ENCODE results near the gene PRTG.
"Not testable (repeated sequence)": the region's sequence is repeated elsewhere in the genome, so short reads cannot be mapped to it uniquely, and the experiment has no call there.

Gene PRTG

DNA sequence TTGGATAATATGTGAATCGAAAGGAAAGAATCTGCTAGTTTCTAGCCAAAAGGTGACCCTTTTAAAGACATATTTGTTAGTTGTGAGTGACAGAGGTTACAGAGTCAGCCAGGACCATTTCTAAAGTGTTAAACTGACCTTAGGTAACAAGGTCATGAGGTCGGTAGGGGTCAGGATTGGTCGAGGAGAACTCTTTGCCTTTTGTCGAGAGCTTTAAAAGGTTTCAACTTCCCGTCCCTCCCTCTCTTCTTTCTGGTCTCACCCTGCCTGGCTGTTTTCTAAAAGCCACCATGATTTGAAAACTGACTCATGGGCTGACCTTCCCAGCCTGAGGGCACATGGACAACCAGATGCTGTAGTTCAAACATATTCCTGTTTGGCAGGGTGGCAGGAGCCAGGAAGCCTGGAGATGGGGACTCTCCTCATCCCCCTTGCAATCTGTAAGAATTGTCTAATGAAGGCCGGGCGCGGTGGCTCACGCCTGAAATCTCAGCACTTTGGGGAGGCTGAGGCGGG, 25.8 kb upstream of the PRTG start:
- in situ Hi-C loops (cut with MboI; ENCODE audit: low sequenced_read_pairs) = no loop called here
- no peak for DNase-seq (ENCODE audit: low spot score in 2 of 2)
- H3K36me3 ChIP-seq (replicated peaks) = no peaks in the 10 kb centered on the region

DNA sequence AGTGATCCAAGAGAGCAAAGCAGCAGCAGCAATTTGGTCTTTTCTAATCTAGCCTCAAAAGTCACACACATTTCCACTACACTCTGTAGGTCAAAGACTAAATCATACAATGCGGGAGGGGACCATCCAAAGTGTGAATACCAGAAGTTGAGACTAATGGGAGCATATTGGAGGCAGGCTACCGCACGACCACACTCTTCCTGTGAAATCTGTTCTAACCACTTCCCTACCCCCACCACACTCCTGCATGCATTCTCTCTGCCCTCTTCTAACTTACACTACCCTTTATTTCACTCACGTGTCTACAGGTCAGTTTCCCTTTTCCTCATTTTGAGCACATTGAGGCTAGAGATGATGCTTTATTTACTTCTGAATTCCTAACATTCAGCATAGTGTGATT, 23.7 kb upstream of the PRTG start:
- no peak overlapping the region for H3K4me3 ChIP-seq
- DNase-seq (ENCODE audit: low spot score in 2 of 2) = no peak
- H3K9me3 ChIP-seq = no peaks in the 10 kb centered on the region
- peaks cover 7% of the 10 kb centered on the region for H3K4me1 ChIP-seq
- in situ Hi-C loops (cut with MboI; ENCODE audit: low sequenced_read_pairs) = no loop called here
- no peaks in the 10 kb centered on the region for H3K27me3 ChIP-seq (ENCODE audit: low read depth)
- no peaks in the 10 kb centered on the region for H3K36me3 ChIP-seq (replicated peaks)

More for the DNA sequence above, 25.8 kb upstream of the PRTG start:
- no peaks in the 10 kb centered on the region for H3K27me3 ChIP-seq (ENCODE audit: low read depth)
- no peak overlapping the region for H3K4me3 ChIP-seq
- H3K4me1 ChIP-seq = peaks cover 7% of the 10 kb centered on the region
- no peaks in the 10 kb centered on the region for H3K9me3 ChIP-seq

DNA sequence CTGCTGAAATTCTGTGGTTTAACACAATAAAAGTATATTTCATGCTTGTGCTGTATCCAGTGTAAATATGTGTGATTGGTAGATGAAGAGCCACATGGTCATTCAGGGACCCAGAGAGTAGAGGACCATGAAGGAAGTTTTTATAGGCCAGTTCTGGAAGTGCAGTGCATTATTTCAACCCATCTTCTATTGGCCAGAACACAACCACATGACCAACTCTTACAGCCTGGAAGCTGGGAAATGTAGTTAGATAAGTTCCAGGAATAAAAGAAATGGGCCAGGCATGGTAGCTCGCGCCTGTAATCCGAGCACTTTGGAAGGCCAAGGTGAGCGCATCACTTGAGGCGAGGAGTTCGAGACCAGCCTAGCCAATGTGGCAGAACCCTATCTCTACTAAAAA, 21.4 kb upstream of the PRTG start:
- Histone ChIP-seq H3K36me3 (replicated peaks) (no peaks in the 10 kb centered on the region), H3K27me3 (ENCODE audit: low read depth) (no peaks in the 10 kb centered on the region), H3K4me3 (no peak overlapping the region), H3K9me3 (no peaks in the 10 kb centered on the region), H3K4me1 (peaks cover 4% of the 10 kb centered on the region; the same call in 1 of the 2 replicates)
- in situ Hi-C loops (cut with MboI; ENCODE audit: low sequenced_read_pairs) = no loop called here
- no peak for DNase-seq (ENCODE audit: low spot score in 2 of 2)

GRCh38 chr15:55758580-55758986, 15.6 kb upstream of the PRTG start:
- no peak overlapping the region for H3K4me3 ChIP-seq
- H3K4me1 ChIP-seq = no peaks in the 10 kb centered on the region
- in situ Hi-C loops (cut with MboI; ENCODE audit: low sequenced_read_pairs) = no loop called here
- H3K9me3 ChIP-seq = no peaks in the 10 kb centered on the region
- no peaks in the 10 kb centered on the region for H3K36me3 ChIP-seq (replicated peaks)
- DNase-seq (ENCODE audit: low spot score in 2 of 2) = no peak
- 0 out of 2 replicates have a peak, but pooled peaks cover 2% of the 10 kb centered on the region for H3K27me3 ChIP-seq (ENCODE audit: low read depth)

DNA sequence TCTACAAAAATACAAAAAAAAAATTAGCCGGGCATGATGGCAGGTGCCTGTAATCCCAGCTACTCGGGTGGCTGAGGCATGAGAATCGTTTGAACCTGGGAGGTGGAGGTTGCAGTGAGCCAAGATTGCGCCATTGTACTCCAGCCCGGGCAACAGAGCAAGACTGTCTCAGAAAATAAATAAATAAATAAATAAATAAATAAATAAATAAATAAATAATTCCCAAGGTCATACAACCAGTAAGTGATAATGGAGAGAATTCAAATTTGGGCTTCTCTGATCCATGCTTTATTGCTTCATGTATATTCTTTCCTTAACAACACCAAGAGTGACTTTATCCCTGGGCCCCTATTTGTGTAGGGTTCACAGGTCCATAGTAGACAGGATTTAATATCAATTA, 10.5 kb upstream of the PRTG start:
- H3K27me3 ChIP-seq (ENCODE audit: low read depth); DNase-seq (ENCODE audit: low spot score in 2 of 2); H3K36me3 ChIP-seq (replicated peaks); H3K4me3 ChIP-seq; H3K9me3 ChIP-seq; in situ Hi-C loops (cut with MboI; ENCODE audit: low sequenced_read_pairs): not testable (repeated sequence)
- peaks cover 11% of the 10 kb centered on the region for H3K4me1 ChIP-seq

DNA sequence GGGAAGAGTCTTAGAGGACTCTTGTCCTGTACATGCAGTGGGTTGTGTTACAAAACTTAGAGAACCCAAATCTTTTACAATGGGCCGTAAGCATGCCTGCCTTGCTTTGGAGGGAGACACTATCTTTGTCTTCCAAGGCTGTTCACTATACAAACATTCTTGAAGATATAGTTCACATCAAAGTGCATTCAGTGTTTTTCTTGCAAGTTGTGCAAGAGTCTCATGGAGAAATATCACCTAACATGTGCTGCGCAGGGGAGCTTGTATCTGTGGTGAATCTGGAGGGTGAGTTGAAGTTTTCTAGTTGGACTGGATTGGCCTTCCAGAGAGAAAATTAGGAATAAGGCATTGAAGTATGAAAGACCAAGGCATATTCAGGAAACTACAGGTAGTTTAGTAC, 7.8 kb upstream of the PRTG start:
- Histone ChIP-seq H3K36me3 (replicated peaks) (no peaks in the 10 kb centered on the region), H3K27me3 (ENCODE audit: low read depth) (0 out of 2 replicates have a peak, but pooled peaks cover 2% of the 10 kb centered on the region), H3K4me1 (peaks cover 14% of the 10 kb centered on the region), H3K4me3 (no peak overlapping the region), H3K9me3 (no peaks in the 10 kb centered on the region)
- DNase-seq (ENCODE audit: low spot score in 2 of 2) = no peak
- in situ Hi-C loops (cut with MboI; ENCODE audit: low sequenced_read_pairs) = no loop called here

DNA sequence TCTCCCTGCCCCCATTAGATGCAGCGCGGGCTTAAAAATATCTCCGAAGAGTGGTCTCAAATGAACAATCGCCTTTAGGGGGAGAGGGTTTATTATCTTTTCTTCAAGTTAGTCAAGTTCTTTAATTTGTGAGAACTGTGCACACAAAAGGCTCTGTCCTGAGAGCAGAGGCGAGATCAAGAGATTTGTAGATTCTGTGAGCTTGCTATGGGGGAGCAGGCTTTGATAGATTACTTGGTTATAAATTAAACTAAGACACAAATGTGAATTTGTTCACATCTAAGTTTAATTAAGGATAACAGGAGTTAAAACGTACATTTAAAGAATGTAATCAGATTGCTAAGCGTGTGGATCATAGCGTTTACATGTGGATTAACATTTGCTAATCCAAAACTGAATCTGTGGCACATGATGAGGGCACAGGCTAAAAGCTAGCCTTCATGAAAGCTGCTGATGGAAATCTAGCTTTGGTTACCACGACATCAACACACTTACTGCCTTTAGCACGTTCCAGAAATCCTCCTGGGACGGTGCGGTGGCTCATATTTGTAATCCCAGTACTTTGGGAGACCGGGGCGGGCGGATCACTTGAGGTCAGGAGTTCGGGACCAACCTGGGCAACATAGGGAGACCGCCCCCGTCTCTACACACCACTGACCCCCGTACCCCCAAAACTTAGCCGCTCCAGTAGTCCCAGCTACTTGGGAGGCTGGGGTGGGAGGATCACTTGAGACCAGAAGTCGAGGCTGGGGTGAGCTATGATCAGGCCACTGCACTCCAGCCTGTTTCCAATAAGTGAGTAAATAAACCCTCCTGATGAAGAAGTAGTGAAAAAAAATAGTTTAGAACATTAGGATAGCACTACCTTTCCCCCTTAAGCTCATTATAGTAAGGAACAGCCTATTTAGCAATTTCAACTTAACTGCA, 1.0 kb upstream of the PRTG start:
- Histone ChIP-seq H3K4me3 (peak overlapping the region; percentile 53), H3K9me3 (no peaks in the 10 kb centered on the region), H3K4me1 (peaks cover 25% of the 10 kb centered on the region), H3K27me3 (ENCODE audit: low read depth) (peaks cover 11% of the 10 kb centered on the region; the same call in 1 of the 2 replicates), H3K36me3 (replicated peaks) (no peaks in the 10 kb centered on the region)
- no peak for DNase-seq (ENCODE audit: low spot score in 2 of 2)
- in situ Hi-C loops (cut with MboI; ENCODE audit: low sequenced_read_pairs) = no loop called here

DNA sequence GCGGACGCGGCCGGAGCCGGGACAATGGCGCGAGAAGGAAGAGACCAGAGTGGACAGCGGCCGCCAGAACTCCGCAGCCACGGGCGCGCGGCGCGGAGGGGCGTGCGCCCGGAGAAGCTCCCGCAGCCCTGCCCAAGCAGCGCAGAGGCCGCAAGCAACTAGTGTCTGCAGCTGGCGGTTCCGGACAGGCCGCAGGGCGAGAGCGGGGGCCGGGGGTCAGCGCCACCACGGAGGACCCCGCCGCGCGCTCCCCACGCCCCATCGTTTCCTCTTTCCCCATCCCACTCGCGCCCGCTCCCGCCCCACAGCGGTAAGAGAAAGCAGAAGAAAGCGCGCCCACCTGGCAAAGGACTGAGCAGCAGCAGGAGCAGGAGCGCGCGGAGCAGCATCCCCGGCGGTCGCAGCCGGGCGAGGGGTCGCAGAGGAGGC, 440 bp downstream of the PRTG start:
- peaks cover 11% of the 10 kb centered on the region; the same call in 1 of the 2 replicates for H3K27me3 ChIP-seq (ENCODE audit: low read depth)
- H3K36me3 ChIP-seq (replicated peaks) = no peaks in the 10 kb centered on the region
- peak overlapping the region; percentile 53 for H3K4me3 ChIP-seq
- H3K4me1 ChIP-seq = peaks cover 24% of the 10 kb centered on the region
- no peaks in the 10 kb centered on the region for H3K9me3 ChIP-seq
- DNase-seq (ENCODE audit: low spot score in 2 of 2) = peak in 1 of 2 experiments; percentile 12
- in situ Hi-C loops (cut with MboI; ENCODE audit: low sequenced_read_pairs) = no loop called here

DNA sequence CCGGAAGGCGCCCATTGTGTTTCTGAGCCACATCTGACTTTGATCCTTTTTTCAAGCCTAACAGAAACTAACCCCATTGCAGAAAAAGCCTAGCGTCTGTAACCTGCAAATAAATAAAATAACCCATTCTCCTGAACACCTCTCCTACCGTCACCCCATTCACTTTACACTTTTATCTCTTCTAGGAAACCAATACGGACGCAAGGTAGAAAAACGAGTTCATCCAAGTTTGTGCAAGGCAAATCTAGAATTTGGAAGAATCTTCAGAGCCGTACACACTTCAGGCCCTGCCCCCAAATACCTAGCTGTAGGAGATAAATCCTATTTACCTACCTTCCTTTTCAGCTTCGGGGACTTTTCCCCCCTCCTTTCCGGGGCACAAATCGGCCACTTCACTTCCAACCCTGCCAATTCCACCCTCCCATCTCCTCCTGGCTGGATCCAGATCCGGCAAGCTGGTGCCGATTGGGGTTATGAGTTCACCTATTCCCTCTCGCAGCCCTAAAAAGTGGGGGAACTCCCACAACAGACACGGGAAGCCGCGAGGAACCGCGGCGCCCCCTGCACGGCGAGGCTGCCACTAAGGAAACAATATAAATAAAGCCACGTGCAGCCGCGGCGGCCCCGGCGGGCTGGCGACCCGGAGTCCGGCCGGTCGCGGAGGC, 987 bp downstream of the PRTG start:
- Histone ChIP-seq H3K27me3 (ENCODE audit: low read depth) (peaks cover 11% of the 10 kb centered on the region; the same call in 1 of the 2 replicates), H3K9me3 (no peaks in the 10 kb centered on the region), H3K36me3 (replicated peaks) (no peaks in the 10 kb centered on the region), H3K4me3 (peak overlapping the region; percentile 53), H3K4me1 (peaks cover 28% of the 10 kb centered on the region)
- in situ Hi-C loops (cut with MboI; ENCODE audit: low sequenced_read_pairs) = no loop called here
- peak; percentile 26 to 32 for DNase-seq (ENCODE audit: low spot score in 2 of 2)

- H3K27me3 ChIP-seq (ENCODE audit: low read depth) = peaks cover 11% of the 10 kb centered on the region; the same call in 1 of the 2 replicates
Observed at GRCh38 chr15:55740981-55741832, 1.7 kb downstream of the PRTG start.

GRCh38 chr15:55740359-55740878, 2.5 kb downstream of the PRTG start:
- peaks cover 38% of the 10 kb centered on the region for H3K4me1 ChIP-seq
- peaks cover 11% of the 10 kb centered on the region; the same call in 1 of the 2 replicates for H3K27me3 ChIP-seq (ENCODE audit: low read depth)
- no peaks in the 10 kb centered on the region for H3K9me3 ChIP-seq
- H3K36me3 ChIP-seq (replicated peaks) = no peaks in the 10 kb centered on the region
- H3K4me3 ChIP-seq = no peak overlapping the region
- in situ Hi-C loops (cut with MboI; ENCODE audit: low sequenced_read_pairs) = no loop called here
- DNase-seq (ENCODE audit: low spot score in 2 of 2) = no peak

More at GRCh38 chr15:55740981-55741832, 1.7 kb downstream of the PRTG start:
- Histone ChIP-seq H3K36me3 (replicated peaks) (no peaks in the 10 kb centered on the region), H3K4me3 (peak overlapping the region; percentile 53), H3K9me3 (no peaks in the 10 kb centered on the region), H3K4me1 (peaks cover 34% of the 10 kb centered on the region)
- DNase-seq (ENCODE audit: low spot score in 2 of 2) = peak; percentile 60 to 83
- in situ Hi-C loops (cut with MboI; ENCODE audit: low sequenced_read_pairs) = no loop called here

GRCh38 chr15:55739641-55740040, 3.3 kb downstream of the PRTG start:
- no peak for DNase-seq (ENCODE audit: low spot score in 2 of 2)
- Histone ChIP-seq H3K36me3 (replicated peaks) (no peaks in the 10 kb centered on the region), H3K27me3 (ENCODE audit: low read depth) (peaks cover 11% of the 10 kb centered on the region; the same call in 1 of the 2 replicates), H3K4me1 (peaks cover 45% of the 10 kb centered on the region), H3K9me3 (no peaks in the 10 kb centered on the region), H3K4me3 (no peak overlapping the region)
- in situ Hi-C loops (cut with MboI; ENCODE audit: low sequenced_read_pairs) = no loop called here

DNA sequence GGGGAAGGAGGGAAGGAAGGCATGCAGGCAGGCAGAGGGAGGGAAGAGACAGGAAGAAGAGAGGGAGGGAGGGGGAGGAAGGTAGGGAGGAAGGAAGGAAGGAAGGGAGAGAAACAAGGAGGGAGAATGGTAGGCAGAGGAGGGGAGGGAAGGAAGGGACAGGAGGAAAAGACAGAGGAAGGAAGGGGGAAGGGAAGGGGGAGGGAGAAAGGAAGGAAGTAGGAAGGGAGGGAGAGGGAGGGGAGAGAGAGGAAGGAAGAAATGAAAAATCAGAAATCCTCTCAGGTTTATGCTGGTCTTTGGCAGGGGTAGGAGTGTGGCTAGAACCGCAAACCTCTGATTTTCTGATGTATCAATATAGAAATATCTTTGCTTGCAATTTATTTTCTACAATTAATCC, 4.2 kb downstream of the PRTG start:
- peaks cover 54% of the 10 kb centered on the region for H3K4me1 ChIP-seq
- no peak overlapping the region for H3K4me3 ChIP-seq
- no peaks in the 10 kb centered on the region for H3K36me3 ChIP-seq (replicated peaks)
- H3K9me3 ChIP-seq = no peaks in the 10 kb centered on the region
- no peak for DNase-seq (ENCODE audit: low spot score in 2 of 2)
- in situ Hi-C loops (cut with MboI; ENCODE audit: low sequenced_read_pairs) = no loop called here
- peaks cover 6% of the 10 kb centered on the region; the same call in 1 of the 2 replicates for H3K27me3 ChIP-seq (ENCODE audit: low read depth)

Data from HAP-1 (cell line).